Kidney (tissue), 14 donors: ENCODE measurements around the gene SLC7A14. TPM values are rescaled to one million over a fixed set of nuclear protein-coding genes. Genes with fewer than 3 reads are reported as not detected.

Experiments used
- DNase-seq, 5 donors: peaks; one replicate each; pipeline ENCODE4 v3.0.0-alpha.2; 2013 to 2020
- FAIRE-seq: peaks from 2 replicates; lab custom pipeline; 2012; peaks lifted over from hg19 to GRCh38; lab: Jason Lieb, UNC
- H3K27ac ChIP-seq, 2 donors: one replicate each; pipeline ENCODE4 v1.7.0; 2013; ENCODE audit warnings: low read depth in 2 of 2, low read length in 2 of 2, inconsistent platforms in 1 of 2
- H3K27me3 ChIP-seq: one replicate; pipeline ENCODE4 v1.7.1; 2013; ENCODE audit warnings: low read length, inconsistent platforms; ENCODE audit not compliant: control insufficient read depth, insufficient read depth
- H3K36me3 ChIP-seq, 3 donors: one replicate each; pipeline versions ENCODE4 v1.7.0 to v1.7.1; 2013; ENCODE audit warnings: low read length in 3 of 3, control low read depth in 1 of 3, inconsistent platforms in 1 of 3; ENCODE audit not compliant: insufficient read depth in 3 of 3, control insufficient read depth in 2 of 3
- H3K4me1 ChIP-seq, 3 donors: one replicate each; pipeline versions ENCODE4 v1.7.0 to v1.7.1; 2013; ENCODE audit warnings: low read length in 3 of 3, inconsistent platforms in 1 of 3, low read depth in 1 of 3; ENCODE audit not compliant: control insufficient read depth in 2 of 3, insufficient read depth in 2 of 3
- H3K4me3 ChIP-seq, 3 donors: one replicate each; pipeline versions ENCODE4 v1.7.0 to v1.8.1; 2013; ENCODE audit warnings: low read length in 3 of 3, control low read depth in 1 of 3, inconsistent platforms in 1 of 3
- H3K9ac ChIP-seq, 3 donors: one replicate each; pipeline versions ENCODE4 v1.7.0 to v1.7.1; 2013; ENCODE audit warnings: low read length in 3 of 3, control low read depth in 1 of 3, inconsistent platforms in 1 of 3
- H3K9me3 ChIP-seq, 3 donors: one replicate each; pipeline versions ENCODE4 v1.7.0 to v1.7.1; 2013; ENCODE audit warnings: low read length in 3 of 3, control low read depth in 1 of 3, inconsistent platforms in 1 of 3; ENCODE audit not compliant: control insufficient read depth in 2 of 3, insufficient read depth in 1 of 3
- intact Hi-C: fragments of 100-400 bp; cut with DNase I; formaldehyde crosslinking; loops from one replicate; pipeline ENCODE4 v1.11.1; 2022
- polyA plus RNA-seq: library from polyadenylated mRNA; stranded (reverse); fragments of 350-450 nt; fragmentation: Illumina TruSeq; extraction: RNeasy Lipid Tissue Mini Kit (QIAGEN cat#74804); gene quantifications from one replicate; pipeline ENCODE4 v1.2.3, GENCODE V29; 2014; ENCODE audit warnings: low read depth, low replicate concordance; ENCODE audit not compliant: insufficient read depth
- total RNA-seq: library from RNA; stranded (reverse); fragmentation: NEBNext Ultra II Directional; extraction: Animal tissue kit (Norgen Biotek cat#: 25700); gene quantifications from one replicate; pipeline ENCODE4 v1.2.1, GENCODE V29; 2021
- TF ChIP-seq, protein P1 (sequence below): IDR thresholded peaks from 3 replicates; pipeline ENCODE4 v1.5.1; 2012; ENCODE audit warnings: mild to moderate bottlenecking, moderate library complexity, borderline replicate concordance; ENCODE audit not compliant: insufficient read depth; ENCODE audit errors: extremely low read depth
- donor health status: control.
- donor health status: control.
- donor health status: control.
- donor health status: control.
- donor health status: control.
- donor health status: DM: yes; HTN: yes; CAD: no.
- donor health status: Normal renal cell carcinoma (clear cell type).

SLC7A14 gene
- total and polyA plus RNA-seq, 2 donors from 2014 or later: 0.04 TPM; not detected in 1

DNA sequence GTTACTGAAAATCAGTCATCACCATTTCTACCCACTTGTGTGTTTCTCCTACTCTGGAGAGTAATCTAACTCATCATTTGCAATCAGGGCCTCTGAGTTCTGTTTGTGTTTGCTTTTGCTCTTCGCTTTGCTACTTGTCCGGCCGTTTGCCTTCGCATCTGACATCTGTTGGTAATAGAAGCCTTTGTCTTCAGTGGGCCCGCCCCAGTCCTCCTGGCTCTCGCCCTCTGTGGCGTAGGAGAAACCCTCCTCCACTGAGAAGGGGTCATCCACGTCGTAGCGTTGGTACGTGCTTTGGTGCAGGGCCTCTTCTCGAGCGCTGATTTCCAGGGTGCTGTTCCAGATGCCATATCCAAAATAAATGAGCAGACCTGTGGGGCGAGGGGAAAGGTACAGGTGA, 118.9 kb downstream of the SLC7A14 start:
- DNase-seq: peak in 3 of 5 donors; percentile 45 to 73 (median 53)
- Histone ChIP-seq H3K36me3 (no peaks in the 10 kb centered on the region), H3K27ac (no peak overlapping the region), H3K4me1 (peaks cover 0 to 17% (median 0%) of the 10 kb centered on the region in 3 donors), H3K9ac (no peak overlapping the region), H3K4me3 (no peak overlapping the region), H3K9me3 (no peaks in the 10 kb centered on the region), H3K27me3 (no peaks in the 10 kb centered on the region)
- TF ChIP-seq, protein P1, sequence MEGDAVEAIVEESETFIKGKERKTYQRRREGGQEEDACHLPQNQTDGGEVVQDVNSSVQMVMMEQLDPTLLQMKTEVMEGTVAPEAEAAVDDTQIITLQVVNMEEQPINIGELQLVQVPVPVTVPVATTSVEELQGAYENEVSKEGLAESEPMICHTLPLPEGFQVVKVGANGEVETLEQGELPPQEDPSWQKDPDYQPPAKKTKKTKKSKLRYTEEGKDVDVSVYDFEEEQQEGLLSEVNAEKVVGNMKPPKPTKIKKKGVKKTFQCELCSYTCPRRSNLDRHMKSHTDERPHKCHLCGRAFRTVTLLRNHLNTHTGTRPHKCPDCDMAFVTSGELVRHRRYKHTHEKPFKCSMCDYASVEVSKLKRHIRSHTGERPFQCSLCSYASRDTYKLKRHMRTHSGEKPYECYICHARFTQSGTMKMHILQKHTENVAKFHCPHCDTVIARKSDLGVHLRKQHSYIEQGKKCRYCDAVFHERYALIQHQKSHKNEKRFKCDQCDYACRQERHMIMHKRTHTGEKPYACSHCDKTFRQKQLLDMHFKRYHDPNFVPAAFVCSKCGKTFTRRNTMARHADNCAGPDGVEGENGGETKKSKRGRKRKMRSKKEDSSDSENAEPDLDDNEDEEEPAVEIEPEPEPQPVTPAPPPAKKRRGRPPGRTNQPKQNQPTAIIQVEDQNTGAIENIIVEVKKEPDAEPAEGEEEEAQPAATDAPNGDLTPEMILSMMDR: no peak
- no peak for FAIRE-seq
- intact Hi-C loops: no loop called here

DNA sequence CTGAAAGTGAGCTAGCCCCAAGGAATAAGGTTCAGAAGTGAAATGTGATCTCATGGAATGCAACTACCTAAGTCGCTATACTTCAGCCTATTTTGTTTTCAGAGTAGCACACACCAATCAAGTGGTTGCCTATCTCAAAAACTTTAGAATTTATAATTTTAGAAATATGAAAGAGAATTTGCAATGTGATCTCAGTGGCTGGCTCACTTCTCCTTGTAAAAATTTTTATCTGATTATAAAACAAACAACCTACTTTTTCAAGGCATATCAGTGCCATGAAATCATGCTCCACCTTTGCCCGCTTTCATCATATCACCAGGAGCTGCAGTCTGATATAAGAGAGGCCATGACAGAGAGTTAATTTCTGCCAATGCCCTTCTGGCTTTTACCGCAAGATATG, 119.9 kb downstream of the SLC7A14 start:
- FAIRE-seq: no peak

DNA sequence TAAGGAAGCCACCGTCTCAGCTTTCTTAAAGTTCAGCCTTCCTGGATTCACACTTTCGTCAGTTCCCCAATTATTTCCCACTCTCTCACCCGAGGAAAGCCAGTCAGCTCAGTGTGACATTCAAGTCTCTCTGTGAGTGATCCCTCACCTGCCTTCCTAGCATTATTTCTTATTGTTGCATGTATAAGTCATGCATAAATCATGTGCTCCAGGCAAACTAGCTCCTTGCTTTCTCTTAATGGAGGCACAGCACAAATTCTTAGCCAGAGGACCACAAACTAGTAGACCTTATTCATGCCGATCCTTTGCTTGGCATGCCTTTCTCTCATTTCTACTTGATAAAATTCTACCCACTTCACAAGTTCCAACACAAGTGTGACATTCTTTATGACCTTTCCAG, 122.9 kb downstream of the SLC7A14 start:
- Histone ChIP-seq H3K27me3 (no peaks in the 10 kb centered on the region), H3K9ac (no peak overlapping the region), H3K9me3 (no peaks in the 10 kb centered on the region), H3K36me3 (no peaks in the 10 kb centered on the region), H3K4me3 (no peak overlapping the region), H3K4me1 (peaks cover 0 to 5% (median 0%) of the 10 kb centered on the region in 3 donors), H3K27ac (no peak overlapping the region)
- no peak for FAIRE-seq
- TF ChIP-seq, protein P1: no peak
- intact Hi-C loops: no loop called here
- DNase-seq: no peak

More for the DNA sequence above, 119.9 kb downstream of the SLC7A14 start:
- TF ChIP-seq, protein P1: no peak
- no peak overlapping the region for H3K27ac ChIP-seq
- peaks cover 0 to 17% (median 0%) of the 10 kb centered on the region in 3 donors for H3K4me1 ChIP-seq
- no peak overlapping the region for H3K9ac ChIP-seq
- no peaks in the 10 kb centered on the region for H3K27me3 ChIP-seq
- H3K9me3 ChIP-seq: no peaks in the 10 kb centered on the region
- no peaks in the 10 kb centered on the region for H3K36me3 ChIP-seq
- DNase-seq: peak in 1 of 5 donors; percentile 35
- intact Hi-C loops: no loop called here
- no peak overlapping the region for H3K4me3 ChIP-seq

DNA sequence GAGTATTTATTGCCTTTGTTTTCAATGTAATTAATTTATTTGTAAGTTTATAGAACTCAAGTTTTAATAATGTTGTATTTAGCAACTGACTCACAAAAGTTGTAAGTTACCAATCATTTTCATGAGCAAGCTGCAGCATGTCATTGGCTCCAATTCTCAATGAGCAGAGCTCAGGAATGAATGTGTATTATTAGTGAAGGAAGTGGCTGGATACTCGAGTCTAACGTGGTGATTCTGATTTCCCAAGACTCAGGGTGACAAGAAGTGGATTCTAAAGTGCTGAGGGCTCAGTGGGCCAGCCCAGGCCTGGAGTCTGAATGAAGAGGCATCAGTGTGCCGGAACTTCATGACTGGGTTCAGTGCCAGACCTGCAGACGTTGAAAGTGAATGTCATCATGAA, 127.6 kb downstream of the SLC7A14 start:
- DNase-seq: no peak
- intact Hi-C loops: no loop called here
- H3K27ac ChIP-seq: no peak overlapping the region
- no peak for FAIRE-seq
- no peaks in the 10 kb centered on the region for H3K36me3 ChIP-seq
- H3K4me3 ChIP-seq: no peak overlapping the region
- no peaks in the 10 kb centered on the region for H3K9me3 ChIP-seq
- no peak overlapping the region for H3K9ac ChIP-seq
- H3K4me1 ChIP-seq: no peaks in the 10 kb centered on the region
- TF ChIP-seq, protein P1: no peak
- no peaks in the 10 kb centered on the region for H3K27me3 ChIP-seq
